HepG2 (cell line): ENCODE data around the gene TMEM232. TPM values are rescaled to one million over a fixed set of nuclear protein-coding genes. Genes with fewer than 3 reads are reported as not detected.
A peak's percentile ranks its signal among the peaks of the same experiment; 100 is the strongest.

Experiments
- EED ChIP-seq: sonication (generic); formaldehyde crosslinking; IDR thresholded peaks from 2 replicates; pipeline ENCODE4 v1.5.0; 2020; ENCODE audit warnings: mild to moderate bottlenecking, missing genetic modification reagents
- EP300 ChIP-seq, 3 experiments: sonication (generic) in 1 of 3; formaldehyde crosslinking in 1 of 3; IDR thresholded peaks; 2 replicates each; pipeline versions ENCODE4 v1.5.1 to v1.6.1; 2011 to 2020; ENCODE audit warnings: low read depth in 2 of 3, low read length in 2 of 3, borderline replicate concordance in 1 of 3, improper control_type of control experiment in 1 of 3, mild to moderate bottlenecking in 1 of 3, missing genetic modification reagents in 1 of 3, moderate library complexity in 1 of 3
- GATAD2A ChIP-seq: IDR thresholded peaks from 2 replicates; pipeline ENCODE4 v1.6.1; 2016
- GPBP1L1 ChIP-seq: sonication (generic); formaldehyde crosslinking; IDR thresholded peaks from 2 replicates; pipeline ENCODE4 v1.5.0; 2020; ENCODE audit warnings: mild to moderate bottlenecking, missing genetic modification reagents
- HCFC1 ChIP-seq: fragments of 150-350 bp; IDR thresholded peaks from 2 replicates; pipeline ENCODE4 v1.6.1; 2014; ENCODE audit warnings: low read depth, low read length
- HIVEP1 ChIP-seq: sonication (generic); formaldehyde crosslinking; IDR thresholded peaks from 2 replicates; pipeline ENCODE4 v1.4.0; 2020; ENCODE audit warnings: mild to moderate bottlenecking, missing genetic modification reagents
- HOXA3 ChIP-seq: sonication (generic); formaldehyde crosslinking; IDR thresholded peaks from 2 replicates; pipeline ENCODE4 v1.5.0; 2020; ENCODE audit warnings: missing genetic modification reagents
- MEF2D ChIP-seq: sonication (generic); formaldehyde crosslinking; IDR thresholded peaks from 2 replicates; pipeline ENCODE4 v1.5.1; 2020; ENCODE audit warnings: mild to moderate bottlenecking, missing genetic modification reagents
- NFKB2 ChIP-seq: sonication (generic); formaldehyde crosslinking; IDR thresholded peaks from 2 replicates; pipeline ENCODE4 v1.4.0; 2020; ENCODE audit warnings: missing genetic modification reagents, borderline replicate concordance
- RFX1 ChIP-seq: fragments of 450-650 bp; IDR thresholded peaks from 2 replicates; pipeline ENCODE4 v1.6.1; 2017
- SIN3A ChIP-seq: IDR thresholded peaks from 2 replicates; pipeline ENCODE4 v1.6.1; 2011; ENCODE audit warnings: low read depth, mild to moderate bottlenecking, control low read depth, low read length, borderline replicate concordance
- SMAD9 ChIP-seq: sonication (generic); formaldehyde crosslinking; IDR thresholded peaks from 2 replicates; pipeline ENCODE4 v1.5.1; 2020; ENCODE audit warnings: mild to moderate bottlenecking, missing genetic modification reagents
- SYNCRIP ChIP-seq: fragments of 200-400 bp; formaldehyde crosslinking; IDR thresholded peaks from 2 replicates; pipeline ENCODE4 v1.6.1; 2018; ENCODE audit warnings: mild to moderate bottlenecking, low read depth, low read length; ENCODE audit not compliant: insufficient read depth
- TCF12 ChIP-seq, 2 experiments: fragments of 450-650 bp in 1 of 2; sonication (generic) in 1 of 2; formaldehyde crosslinking in 1 of 2; IDR thresholded peaks; 2 replicates each; pipeline versions ENCODE4 v1.6.1 to v1.8.0; 2017 to 2022; ENCODE audit warnings: antibody characterized with exemption in 1 of 2, mild to moderate bottlenecking in 1 of 2, missing genetic modification reagents in 1 of 2, moderate library complexity in 1 of 2
- TFE3 ChIP-seq: IDR thresholded peaks from 2 replicates; pipeline ENCODE4 v1.6.1; 2016
- ZBTB42 ChIP-seq: sonication (generic); formaldehyde crosslinking; IDR thresholded peaks from 2 replicates; pipeline ENCODE4 v1.5.0; 2020; ENCODE audit warnings: mild to moderate bottlenecking, missing genetic modification reagents
- ZFP90 ChIP-seq: sonication (generic); formaldehyde crosslinking; IDR thresholded peaks from 2 replicates; pipeline ENCODE4 v1.8.0; 2022; ENCODE audit warnings: missing genetic modification reagents, mild to moderate bottlenecking, inconsistent platforms, borderline replicate concordance
- ZMYM4 ChIP-seq: sonication (generic); formaldehyde crosslinking; IDR thresholded peaks from 2 replicates; pipeline ENCODE4 v1.8.1; 2023; ENCODE audit warnings: mild to moderate bottlenecking, missing genetic modification reagents
- ZNF143 ChIP-seq: sonication (generic); formaldehyde crosslinking; IDR thresholded peaks from 2 replicates; pipeline ENCODE4 v1.4.0; 2020; ENCODE audit warnings: missing genetic modification reagents
- ZNF547 ChIP-seq: sonication (generic); formaldehyde crosslinking; IDR thresholded peaks from 2 replicates; pipeline ENCODE4 v1.5.1; 2020; ENCODE audit warnings: mild to moderate bottlenecking, missing genetic modification reagents
- polyA plus RNA-seq, 8 experiments: library from polyadenylated mRNA; depleted of rRNA in 3 of 8; stranded (reverse) in 7 of 8; unstranded in 1 of 8; fragments of >200 nt; fragmentation: Illumina TruSeq in 4 of 8; extraction: Trizol in 4 of 8; gene quantifications; 2 replicates each; pipeline versions ENCODE4 v1.2.1 to v1.2.3, GENCODE V29; 2011 to 2016; ENCODE audit warnings: low read depth in 4 of 8, missing spikeins in 1 of 8, mixed read lengths in 1 of 8; ENCODE audit not compliant: insufficient read depth in 1 of 8
- total RNA-seq, 5 experiments: library from RNA; depleted of rRNA; stranded (reverse); fragments of >200 nt; fragmentation: Illumina TruSeq; extraction: Trizol; gene quantifications; 2 replicates each; pipeline ENCODE4 v1.2.3, GENCODE V29; 2016; ENCODE audit warnings: low read depth in 1 of 5
- TF ChIP-seq, protein P1 (sequence below): sonication (generic); formaldehyde crosslinking; IDR thresholded peaks from 2 replicates; pipeline ENCODE4 v1.8.0; 2022; ENCODE audit warnings: mild to moderate bottlenecking, missing genetic modification reagents, borderline replicate concordance
- TF ChIP-seq, protein P2 (sequence below): fragments of 450-650 bp; IDR thresholded peaks from 2 replicates; pipeline ENCODE4 v1.6.1; 2017; ENCODE audit warnings: mild to moderate bottlenecking

The TMEM232 gene
- total and polyA plus RNA-seq, 2 of the 13 experiments (the other 11 are each of a cell fraction or from before 2014, with no cell fraction given): 0.29 to 0.71 TPM

- TF ChIP-seq TCF12 (IDR thresholded peaks at IDR 0.05): no peak
- 0 out of 2 replicates have a peak, but pooled peaks have one; percentile 21 for TF ChIP-seq TCF12 (CRISPR knock-in tag; IDR thresholded peaks at IDR 0.05)
- TF ChIP-seq HIVEP1 (CRISPR knock-in tag): peak; percentile 54; the same call in 1 of the 2 replicates
- peak; percentile 76; the same call in 1 of the 2 replicates for TF ChIP-seq ZBTB42 (CRISPR knock-in tag)
- TF ChIP-seq, protein P1, sequence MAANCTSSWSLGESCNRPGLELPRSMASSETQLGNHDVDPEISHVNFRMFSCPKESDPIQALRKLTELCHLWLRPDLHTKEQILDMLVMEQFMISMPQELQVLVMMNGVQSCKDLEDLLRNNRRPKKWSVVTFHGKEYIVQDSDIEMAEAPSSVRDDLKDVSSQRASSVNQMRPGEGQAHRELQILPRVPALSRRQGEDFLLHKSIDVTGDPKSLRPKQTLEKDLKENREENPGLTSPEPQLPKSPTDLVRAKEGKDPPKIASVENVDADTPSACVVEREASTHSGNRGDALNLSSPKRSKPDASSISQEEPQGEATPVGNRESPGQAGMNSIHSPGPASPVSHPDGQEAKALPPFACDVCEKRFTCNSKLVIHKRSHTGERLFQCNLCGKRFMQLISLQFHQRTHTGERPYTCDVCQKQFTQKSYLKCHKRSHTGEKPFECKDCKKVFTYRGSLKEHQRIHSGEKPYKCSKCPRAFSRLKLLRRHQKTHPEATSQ (CRISPR knock-in tag): no peak
- TF ChIP-seq HOXA3: peak; percentile 61
- TF ChIP-seq HCFC1: peak; percentile 54; the same call in 1 of the 2 replicates
- TF ChIP-seq, protein P2, sequence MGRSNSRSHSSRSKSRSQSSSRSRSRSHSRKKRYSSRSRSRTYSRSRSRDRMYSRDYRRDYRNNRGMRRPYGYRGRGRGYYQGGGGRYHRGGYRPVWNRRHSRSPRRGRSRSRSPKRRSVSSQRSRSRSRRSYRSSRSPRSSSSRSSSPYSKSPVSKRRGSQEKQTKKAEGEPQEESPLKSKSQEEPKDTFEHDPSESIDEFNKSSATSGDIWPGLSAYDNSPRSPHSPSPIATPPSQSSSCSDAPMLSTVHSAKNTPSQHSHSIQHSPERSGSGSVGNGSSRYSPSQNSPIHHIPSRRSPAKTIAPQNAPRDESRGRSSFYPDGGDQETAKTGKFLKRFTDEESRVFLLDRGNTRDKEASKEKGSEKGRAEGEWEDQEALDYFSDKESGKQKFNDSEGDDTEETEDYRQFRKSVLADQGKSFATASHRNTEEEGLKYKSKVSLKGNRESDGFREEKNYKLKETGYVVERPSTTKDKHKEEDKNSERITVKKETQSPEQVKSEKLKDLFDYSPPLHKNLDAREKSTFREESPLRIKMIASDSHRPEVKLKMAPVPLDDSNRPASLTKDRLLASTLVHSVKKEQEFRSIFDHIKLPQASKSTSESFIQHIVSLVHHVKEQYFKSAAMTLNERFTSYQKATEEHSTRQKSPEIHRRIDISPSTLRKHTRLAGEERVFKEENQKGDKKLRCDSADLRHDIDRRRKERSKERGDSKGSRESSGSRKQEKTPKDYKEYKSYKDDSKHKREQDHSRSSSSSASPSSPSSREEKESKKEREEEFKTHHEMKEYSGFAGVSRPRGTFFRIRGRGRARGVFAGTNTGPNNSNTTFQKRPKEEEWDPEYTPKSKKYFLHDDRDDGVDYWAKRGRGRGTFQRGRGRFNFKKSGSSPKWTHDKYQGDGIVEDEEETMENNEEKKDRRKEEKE: no peak
- no peak for TF ChIP-seq GPBP1L1 (CRISPR knock-in tag)
- TF ChIP-seq TFE3 (CRISPR knock-in tag): peak; percentile 87
- no peak; the same call in 1 of the 2 replicates for TF ChIP-seq GATAD2A (CRISPR knock-in tag)
- TF ChIP-seq RFX1: peak; percentile 87
- TF ChIP-seq ZNF547 (CRISPR knock-in tag): peak; percentile 84
- no peak for TF ChIP-seq SMAD9 (CRISPR knock-in tag)
- peak; percentile 52; the same call in 1 of the 2 replicates for TF ChIP-seq ZNF143 (CRISPR knock-in tag)
- 0 out of 4 replicates have a peak, but pooled peaks of 1 of the 2 experiments have one; percentile 15 for TF ChIP-seq EP300 (IDR thresholded peaks at IDR 0.05; ENCODE audit: low read depth in 2 of 2, low read length in 2 of 2)
- TF ChIP-seq EP300 (CRISPR knock-in tag; IDR thresholded peaks at IDR 0.05; ENCODE audit: borderline replicate concordance): no peak
- 0 out of 2 replicates have a peak, but pooled peaks have one; percentile 38 for TF ChIP-seq ZFP90 (CRISPR knock-in tag)
- TF ChIP-seq ZMYM4 (CRISPR knock-in tag): peak; percentile 83
- peak; percentile 70; the same call in 1 of the 2 replicates for TF ChIP-seq NFKB2 (CRISPR knock-in tag)
- peak; percentile 76; the same call in 1 of the 2 replicates for TF ChIP-seq EED (CRISPR knock-in tag)
- peak; percentile 71 for TF ChIP-seq MEF2D (CRISPR knock-in tag)
- TF ChIP-seq SYNCRIP: no peak
- peak; percentile 83; the same call in 1 of the 2 replicates for TF ChIP-seq SIN3A
These were observed 12.6 kb upstream of the TMEM232 start, which contains the start of gene SLC25A46 (continued) for GRCh38 chr5:110738812-110739651.
